H9 (cell line): ENCODE measurements around the gene MYO5B. TPM values are rescaled to one million over a fixed set of nuclear protein-coding genes. Genes with fewer than 3 reads are reported as not detected.
A peak's percentile ranks its signal among the peaks of the same experiment; 100 is the strongest.

Source experiments
- DNase-seq: peaks from one replicate; pipeline ENCODE4 v3.0.0-alpha.2; 2017
- H2AFZ ChIP-seq: one replicate; pipeline ENCODE4 v1.6.1; 2013; ENCODE audit warnings: mild to moderate bottlenecking, low read length, control low read depth, moderate library complexity
- H2AK5ac ChIP-seq: 2 replicates; pipeline ENCODE4 v1.6.1; 2013; ENCODE audit warnings: low read length, control low read depth, mixed read lengths; ENCODE audit not compliant: insufficient read length
- H2BK120ac ChIP-seq: one replicate; pipeline ENCODE4 v1.6.1; 2013; ENCODE audit warnings: low read depth, mild to moderate bottlenecking, low read length, control low read depth, inconsistent platforms; ENCODE audit not compliant: poor library complexity, severe bottlenecking
- H2BK12ac ChIP-seq: 2 replicates; pipeline ENCODE4 v1.6.1; 2013; ENCODE audit warnings: low read length, control low read depth, mixed read lengths, low read depth; ENCODE audit not compliant: insufficient read length
- H2BK15ac ChIP-seq: 2 replicates; pipeline ENCODE4 v1.6.1; 2013; ENCODE audit warnings: low read depth, low read length, control low read depth
- H2BK20ac ChIP-seq: one replicate; pipeline ENCODE4 v1.6.1; 2013; ENCODE audit warnings: low read depth, mild to moderate bottlenecking, low read length, control low read depth, inconsistent platforms; ENCODE audit not compliant: poor library complexity, severe bottlenecking
- H2BK5ac ChIP-seq: 2 replicates; pipeline ENCODE4 v1.6.1; 2013; ENCODE audit warnings: low read length, control low read depth, mixed read lengths; ENCODE audit not compliant: insufficient read length
- H3K14ac ChIP-seq: 2 replicates; pipeline ENCODE4 v1.6.1; 2013; ENCODE audit warnings: low read length, control low read depth; ENCODE audit not compliant: insufficient read depth
- H3K18ac ChIP-seq: 2 replicates; pipeline ENCODE4 v1.6.1; 2013; ENCODE audit warnings: low read depth, mild to moderate bottlenecking, mixed read lengths, low read length, control low read depth; ENCODE audit not compliant: insufficient read length
- H3K23ac ChIP-seq: 2 replicates; pipeline ENCODE4 v1.6.1; 2013; ENCODE audit warnings: low read length, control low read depth, mixed read lengths, low read depth; ENCODE audit not compliant: insufficient read length
- H3K23me2 ChIP-seq: 2 replicates; pipeline ENCODE4 v1.6.1; 2013; ENCODE audit warnings: low read depth, mild to moderate bottlenecking, mixed read lengths, low read length, control low read depth; ENCODE audit not compliant: insufficient read length, poor library complexity, severe bottlenecking
- H3K27ac ChIP-seq: 2 replicates; pipeline ENCODE4 v1.5.1; 2013; ENCODE audit warnings: low read length, control low read depth, mixed read lengths, low read depth; ENCODE audit not compliant: insufficient read length
- H3K27me3 ChIP-seq: 2 replicates; pipeline ENCODE4 v1.6.1; 2013; ENCODE audit warnings: low read length, control low read depth, inconsistent platforms; ENCODE audit not compliant: insufficient read depth
- H3K4ac ChIP-seq: 2 replicates; pipeline ENCODE4 v1.6.1; 2013; ENCODE audit warnings: low read depth, mild to moderate bottlenecking, control low read depth, inconsistent platforms, low read length, moderate library complexity
- H3K4me1 ChIP-seq: 2 replicates; pipeline ENCODE4 v1.6.1; 2013; ENCODE audit warnings: low read length, control low read depth, inconsistent platforms; ENCODE audit not compliant: insufficient read depth
- H3K4me2 ChIP-seq: 2 replicates; pipeline ENCODE4 v1.6.1; 2013; ENCODE audit warnings: low read length, control low read depth, mixed read lengths; ENCODE audit not compliant: insufficient read length, insufficient read depth
- H3K56ac ChIP-seq: 2 replicates; pipeline ENCODE4 v1.6.1; 2013; ENCODE audit warnings: low read depth, mild to moderate bottlenecking, mixed read lengths, low read length, control low read depth; ENCODE audit not compliant: insufficient read length
- H3K79me1 ChIP-seq: 2 replicates; pipeline ENCODE4 v1.6.1; 2013; ENCODE audit warnings: low read depth, mild to moderate bottlenecking, moderate library complexity, low read length, control low read depth, inconsistent platforms; ENCODE audit not compliant: insufficient read depth, poor library complexity, severe bottlenecking
- H3K79me2 ChIP-seq: 2 replicates; pipeline ENCODE4 v1.6.1; 2013; ENCODE audit warnings: low read length, control low read depth, inconsistent platforms; ENCODE audit not compliant: insufficient read depth
- H3K9ac ChIP-seq: 2 replicates; pipeline ENCODE4 v1.6.1; 2013; ENCODE audit warnings: low read length, control low read depth, mixed read lengths; ENCODE audit not compliant: insufficient read length; ENCODE audit errors: extremely low read depth
- H3K9me3 ChIP-seq: one replicate; pipeline ENCODE4 v1.6.1; 2013; ENCODE audit warnings: low read depth, low read length, inconsistent platforms; ENCODE audit not compliant: control insufficient read depth
- H3T11ph ChIP-seq: one replicate; pipeline ENCODE4 v1.6.1; 2013; ENCODE audit warnings: mild to moderate bottlenecking, low read length, control low read depth, inconsistent platforms
- H4K20me1 ChIP-seq: one replicate; pipeline ENCODE4 v1.6.1; 2013; ENCODE audit not compliant: control insufficient read depth, insufficient read length, insufficient read depth
- H4K5ac ChIP-seq: 2 replicates; pipeline ENCODE4 v1.6.1; 2013; ENCODE audit warnings: low read depth, mild to moderate bottlenecking, mixed read lengths, low read length, control low read depth; ENCODE audit not compliant: insufficient read length
- H4K8ac ChIP-seq: replicated peaks from 2 replicates; pipeline ENCODE4 v1.6.1; 2013; ENCODE audit warnings: low read length, control low read depth, mixed read lengths, low read depth; ENCODE audit not compliant: insufficient read length
- H4K91ac ChIP-seq: 2 replicates; pipeline ENCODE4 v1.6.1; 2013; ENCODE audit warnings: low read depth, mild to moderate bottlenecking, moderate library complexity, mixed read lengths, low read length, control low read depth; ENCODE audit not compliant: insufficient read length
- H3K27ac Mint-ChIP-seq, 3 experiments: 2 replicates in 2 of 3; 3 replicates in 1 of 3; pipeline ENCODE4 v1.8.0; 2020 to 2021; ENCODE audit warnings: mixed read lengths in 3 of 3, mild to moderate bottlenecking in 1 of 3, moderate library complexity in 1 of 3
- H3K27me3 Mint-ChIP-seq: 2 replicates; pipeline ENCODE4 v1.8.0; 2021; ENCODE audit warnings: low read depth, mild to moderate bottlenecking, moderate library complexity, mixed read lengths
- H3K36me3 Mint-ChIP-seq, 3 experiments: 2 replicates in 2 of 3; 3 replicates in 1 of 3; pipeline ENCODE4 v1.8.0; 2020 to 2021; ENCODE audit warnings: low read depth in 3 of 3, mixed read lengths in 3 of 3; ENCODE audit not compliant: insufficient read depth in 1 of 3
- H3K4me1 Mint-ChIP-seq, 2 experiments: 2 replicates each; pipeline ENCODE4 v1.8.0; 2020; ENCODE audit warnings: mixed read lengths in 2 of 2
- H3K4me3 Mint-ChIP-seq, 2 experiments: 2 replicates in 1 of 2; 3 replicates in 1 of 2; pipeline ENCODE4 v1.8.0; 2020 to 2021; ENCODE audit warnings: mild to moderate bottlenecking in 2 of 2, mixed read lengths in 2 of 2, moderate library complexity in 1 of 2
- H3K9me3 Mint-ChIP-seq, 2 experiments: 2 replicates in 1 of 2; 3 replicates in 1 of 2; pipeline ENCODE4 v1.8.0; 2020; ENCODE audit warnings: mild to moderate bottlenecking in 2 of 2, mixed read lengths in 2 of 2, moderate library complexity in 1 of 2
- CTCF ChIP-seq: fragments of 200-600 bp; sonication (generic); conservative IDR thresholded peaks from 3 replicates; pipeline ENCODE4 v1.8.0; 2021; ENCODE audit warnings: antibody characterized with exemption, mild to moderate bottlenecking
- WGBS: extraction: QIAGEN DNeasy Blood & Tissue Kit; methylation state at CpG from one replicate; pipeline ENCODE4 v1.1.7; 2013; ENCODE audit warnings: missing lambda C conversion rate, low lambda C conversion rate, mixed read lengths; ENCODE audit not compliant: insufficient read length; ENCODE audit errors: extremely low coverage; 5-methylcytosine and 5-hydroxymethylcytosine counted together
- total RNA-seq: library from RNA; stranded (reverse); gene quantifications from 2 replicates; pipeline ENCODE4 v1.2.1, GENCODE V29; 2021

MYO5B gene
- total RNA-seq, 1 experiment from 2014 or later: 9.3 TPM

GRCh38 chr18:50193796-50194630 lies 934 bp downstream of the MYO5B start:
- Histone ChIP-seq H4K8ac (no peak overlapping the region), H2BK120ac (no peak overlapping the region), H3K9ac (no peak overlapping the region), H2BK5ac (no peak overlapping the region), H3K23me2 (peaks cover 17% of the 10 kb centered on the region), H3K14ac (no peak overlapping the region), H4K20me1 (no peaks in the 10 kb centered on the region), H3K4me2 (peak overlapping the region; percentile 34), H2BK20ac (no peak overlapping the region), H3K56ac (no peak overlapping the region), H2AFZ (no peak overlapping the region), H3K79me1 (no peaks in the 10 kb centered on the region), H4K91ac (no peak overlapping the region), H3K4me1 (no peaks in the 10 kb centered on the region), H2BK15ac (no peak overlapping the region), H3K27ac (no peak overlapping the region), H3K9me3 (no peaks in the 10 kb centered on the region), H3K4ac (no peak overlapping the region), H2AK5ac (no peak overlapping the region), H2BK12ac (no peak overlapping the region), H3T11ph (no peak overlapping the region), H3K18ac (no peak overlapping the region), H3K27me3 (peaks cover 28% of the 10 kb centered on the region; the same call in 1 of the 2 replicates), H3K79me2 (no peaks in the 10 kb centered on the region), H4K5ac (no peak overlapping the region), H3K23ac (no peak overlapping the region)
- Mint-ChIP-seq H3K9me3 (no peaks in the 10 kb centered on the region; a peak in 1 of 5 replicates), H3K4me3 (peak overlapping the region; percentile 64 to 84), H3K36me3 (no peaks in the 10 kb centered on the region; a peak in 1 of 7 replicates), H3K27ac (peak overlapping the region in 1 of 3 experiments; percentile 44; a peak in 1 of 7 replicates), H3K4me1 (peaks cover 18 to 25% of the 10 kb centered on the region in 2 experiments), H3K27me3 (peaks cover 82% of the 10 kb centered on the region)
- WGBS: no CpG with 5 or more reads among the region's 68 CpGs
- peak; percentile 39 for DNase-seq
- no peak for TF ChIP-seq CTCF
